T-helper 22 cell (primary cell): ENCODE measurements around the gene TMEM250.

Experiments
- DNase-seq: peaks from one replicate; pipeline ENCODE4 v3.0.0-alpha.2; 2020; ENCODE audit warnings: low read depth

The TMEM250 gene

GRCh38 chr9:136093995-136094881, 24.4 kb downstream of the TMEM250 start:
- peak; percentile 25 for DNase-seq

- no peak for DNase-seq
Observed at GRCh38 chr9:136093346-136093986, 25.2 kb downstream of the TMEM250 start.

GRCh38 chr9:136092741-136093140, 25.9 kb downstream of the TMEM250 start:
- no peak for DNase-seq

- no peak for DNase-seq
Observed at GRCh38 chr9:136092353-136092650, 26.4 kb downstream of the TMEM250 start.

GRCh38 chr9:136091582-136092352, 26.9 kb downstream of the TMEM250 start:
- DNase-seq = no peak

GRCh38 chr9:136090768-136091581, 27.7 kb downstream of the TMEM250 start:
- DNase-seq = no peak

- DNase-seq = no peak
Observed at GRCh38 chr9:136090056-136090735, 28.5 kb downstream of the TMEM250 start.

GRCh38 chr9:136089697-136090045, 29.0 kb downstream of the TMEM250 start:
- DNase-seq = no peak

- DNase-seq = no peak
Observed at GRCh38 chr9:136088939-136089696, 29.6 kb downstream of the TMEM250 start.

- DNase-seq = no peak
Observed at GRCh38 chr9:136088481-136088938, 30.2 kb downstream of the TMEM250 start.

- no peak for DNase-seq
Observed at GRCh38 chr9:136087741-136088480, 30.8 kb downstream of the TMEM250 start.

GRCh38 chr9:136086951-136087740, 31.5 kb downstream of the TMEM250 start:
- DNase-seq = no peak

GRCh38 chr9:136086213-136086881, 32.3 kb downstream of the TMEM250 start:
- DNase-seq = no peak

- no peak for DNase-seq
Observed at GRCh38 chr9:136085815-136086212, 32.9 kb downstream of the TMEM250 start.

GRCh38 chr9:136084063-136084944, 34.4 kb downstream of the TMEM250 start:
- DNase-seq = no peak

- no peak for DNase-seq
Observed at GRCh38 chr9:136083558-136084062, 35.1 kb downstream of the TMEM250 start.
